GM18505 (cell line): Measurements from ENCODE around the gene COG7.
A peak's percentile ranks its signal among the peaks of the same experiment; 100 is the strongest.
"Not testable (repeated sequence)": the region's sequence is repeated elsewhere in the genome, so short reads cannot be mapped to it uniquely, and the experiment has no call there.

Experiments used
- ATAC-seq: cut with Tn5 transposase; IDR thresholded peaks from one replicate; pipeline ENCODE4 v1.9.1; 2021; ENCODE audit not compliant: unreplicated experiment
- POLR2A ChIP-seq: IDR thresholded peaks from 4 replicates; pipeline ENCODE4 v1.6.1; 2011; ENCODE audit warnings: borderline replicate concordance; ENCODE audit not compliant: insufficient read depth, insufficient read length; ENCODE audit errors: extremely low read depth

COG7 gene

DNA sequence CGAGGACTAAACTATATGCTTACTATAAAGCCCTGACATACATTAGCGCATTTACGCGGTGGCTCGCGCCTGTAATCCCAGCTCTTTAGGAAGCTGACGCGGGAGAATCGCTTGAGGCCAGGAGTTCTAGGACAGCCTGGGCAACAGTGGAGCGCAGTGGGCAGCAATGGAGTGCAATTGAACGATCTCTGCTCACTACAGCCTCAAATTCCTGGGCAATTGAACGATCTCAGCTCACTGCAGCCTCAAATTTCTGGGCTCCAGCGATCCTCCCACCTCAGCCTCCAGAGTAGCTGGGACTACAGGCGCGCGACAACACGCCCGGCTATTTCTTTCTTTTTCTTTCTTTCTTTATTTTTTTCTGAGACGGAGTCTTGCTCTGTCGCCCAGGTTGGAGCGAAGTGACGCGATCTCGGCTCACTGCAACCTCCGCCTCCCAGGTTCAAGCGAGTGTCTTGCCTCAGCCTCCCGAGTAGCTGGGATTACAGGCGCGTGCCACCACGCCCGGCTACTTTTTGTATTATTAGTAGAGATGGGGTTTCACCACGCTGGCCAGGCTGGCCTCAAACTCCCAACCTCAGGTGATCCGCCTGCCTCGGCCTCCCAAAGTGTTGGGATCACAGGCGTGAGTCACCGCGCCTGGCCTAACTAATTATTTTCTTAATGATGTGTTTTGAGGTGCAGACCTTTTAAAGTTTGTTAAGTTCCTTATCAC, 506 bp upstream of the COG7 start:
- no peak for ATAC-seq
- TF ChIP-seq POLR2A: no peak

DNA sequence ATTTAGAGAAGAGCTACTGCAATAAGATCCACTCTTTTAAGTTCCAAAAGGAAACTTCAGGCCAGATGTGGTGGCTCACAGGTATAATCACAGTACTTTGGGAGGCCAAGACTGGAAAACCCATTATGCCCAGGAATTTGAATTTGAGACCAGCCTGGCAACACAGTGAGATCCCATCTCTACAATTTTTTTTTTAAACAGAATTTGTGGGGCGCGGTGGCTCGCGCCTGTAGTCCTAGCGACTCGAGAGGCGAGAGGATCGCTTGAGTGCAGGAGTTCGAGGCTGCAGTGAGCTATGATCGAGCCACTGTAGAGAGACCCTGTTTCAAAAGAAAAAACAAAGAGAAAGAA, 793 bp downstream of the COG7 start:
- no peak for TF ChIP-seq POLR2A
- ATAC-seq: no peak

- no peak for TF ChIP-seq POLR2A
- ATAC-seq: no peak
Measured at GRCh38 chr16:23448392-23448791, 4.6 kb downstream of the COG7 start.

- not testable (repeated sequence) for ATAC-seq
Measured at GRCh38 chr16:23437542-23437941, 15.4 kb downstream of the COG7 start.

DNA sequence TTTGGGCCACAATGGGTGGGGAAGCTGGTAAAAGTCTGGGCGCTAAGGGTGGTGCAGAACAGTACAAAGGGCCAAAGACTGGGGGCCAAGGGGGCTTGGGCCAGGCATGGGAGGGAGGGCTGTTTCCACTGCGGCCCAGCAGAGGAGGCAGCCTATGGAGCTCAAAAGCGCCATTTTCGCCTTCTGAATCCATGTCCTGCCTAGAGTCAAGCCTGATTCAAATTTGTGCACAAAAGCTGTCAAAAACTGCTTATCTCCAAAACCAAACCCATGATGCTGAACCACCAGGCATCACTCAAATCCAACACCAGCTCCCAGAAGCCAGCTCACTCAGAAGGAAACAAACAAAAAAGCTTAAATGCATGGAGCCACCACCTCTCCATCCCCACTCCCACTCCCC, 16.0 kb downstream of the COG7 start:
- TF ChIP-seq POLR2A: no peak
- ATAC-seq: no peak

DNA sequence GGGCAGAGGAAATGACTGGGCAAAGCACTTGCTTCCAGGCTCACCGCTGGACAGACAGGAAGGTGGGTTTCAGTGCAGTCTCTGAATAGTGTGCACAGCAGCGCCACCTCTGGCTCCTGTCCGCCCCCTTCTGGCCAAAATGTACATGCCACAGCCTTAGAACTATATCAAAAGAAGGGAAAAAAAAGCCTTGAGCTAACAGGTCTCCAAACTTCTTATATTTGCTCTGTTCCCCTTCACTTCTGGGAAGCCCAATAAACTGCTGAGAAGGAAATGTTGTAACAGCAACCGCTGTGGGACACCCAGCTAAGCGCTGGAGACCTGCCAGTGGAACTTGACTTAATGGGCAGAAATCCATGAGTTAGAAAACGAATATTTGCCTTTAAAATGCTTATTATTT, 17.5 kb downstream of the COG7 start:
- ATAC-seq: peak; percentile 58

DNA sequence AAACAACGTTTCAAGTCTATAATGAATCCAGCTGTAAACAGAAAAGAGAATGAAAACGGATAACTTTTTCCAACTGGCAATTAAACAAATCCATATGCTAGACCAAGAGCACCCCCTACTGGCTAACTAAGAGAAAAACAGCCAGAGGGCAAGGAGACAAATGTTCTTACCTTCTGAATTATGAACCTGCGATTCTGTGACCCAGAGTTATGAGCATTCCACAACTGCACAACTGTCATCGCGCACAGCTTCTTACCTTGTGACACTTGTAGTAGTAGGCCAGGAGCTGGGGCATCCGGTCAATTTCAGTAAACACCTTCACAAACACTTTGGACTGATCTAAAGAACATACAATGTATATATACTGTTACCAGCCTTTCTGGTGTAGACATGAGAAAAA, 18.6 kb downstream of the COG7 start:
- no peak for TF ChIP-seq POLR2A
- ATAC-seq: no peak

More for the DNA sequence above, 17.5 kb downstream of the COG7 start:
- no peak for TF ChIP-seq POLR2A

DNA sequence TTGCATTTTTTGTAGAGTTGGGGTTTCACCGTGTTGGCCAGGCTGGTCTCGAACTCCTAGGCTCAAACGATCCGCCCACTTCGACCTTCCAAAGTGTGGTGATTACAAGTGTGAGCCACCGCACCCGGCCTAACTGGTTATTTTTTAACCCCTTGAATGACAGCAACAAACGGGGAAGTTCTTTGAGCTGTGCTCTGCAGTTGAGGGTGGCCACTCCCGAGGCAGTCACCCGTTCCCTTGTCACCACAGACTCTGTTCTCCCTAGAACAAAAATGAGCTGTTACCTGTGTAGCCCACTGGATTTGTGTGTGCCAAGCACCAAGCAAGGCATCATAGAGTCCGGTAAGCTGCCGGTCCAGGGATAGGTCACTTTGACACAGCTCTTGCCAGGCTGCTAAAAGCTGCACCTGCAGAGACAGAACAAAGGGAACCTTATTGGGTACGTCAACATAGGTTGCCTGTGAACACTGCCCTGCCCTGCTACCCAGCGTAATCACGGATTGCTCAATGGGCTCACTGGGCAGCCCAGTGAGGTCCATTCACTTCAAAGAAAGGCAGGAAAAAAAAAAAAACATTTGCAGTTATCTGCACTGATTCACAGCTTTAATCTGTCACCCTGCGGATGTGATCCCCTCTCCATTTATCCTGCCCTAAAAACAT, 19.6 kb downstream of the COG7 start:
- no peak for TF ChIP-seq POLR2A
- ATAC-seq: no peak

DNA sequence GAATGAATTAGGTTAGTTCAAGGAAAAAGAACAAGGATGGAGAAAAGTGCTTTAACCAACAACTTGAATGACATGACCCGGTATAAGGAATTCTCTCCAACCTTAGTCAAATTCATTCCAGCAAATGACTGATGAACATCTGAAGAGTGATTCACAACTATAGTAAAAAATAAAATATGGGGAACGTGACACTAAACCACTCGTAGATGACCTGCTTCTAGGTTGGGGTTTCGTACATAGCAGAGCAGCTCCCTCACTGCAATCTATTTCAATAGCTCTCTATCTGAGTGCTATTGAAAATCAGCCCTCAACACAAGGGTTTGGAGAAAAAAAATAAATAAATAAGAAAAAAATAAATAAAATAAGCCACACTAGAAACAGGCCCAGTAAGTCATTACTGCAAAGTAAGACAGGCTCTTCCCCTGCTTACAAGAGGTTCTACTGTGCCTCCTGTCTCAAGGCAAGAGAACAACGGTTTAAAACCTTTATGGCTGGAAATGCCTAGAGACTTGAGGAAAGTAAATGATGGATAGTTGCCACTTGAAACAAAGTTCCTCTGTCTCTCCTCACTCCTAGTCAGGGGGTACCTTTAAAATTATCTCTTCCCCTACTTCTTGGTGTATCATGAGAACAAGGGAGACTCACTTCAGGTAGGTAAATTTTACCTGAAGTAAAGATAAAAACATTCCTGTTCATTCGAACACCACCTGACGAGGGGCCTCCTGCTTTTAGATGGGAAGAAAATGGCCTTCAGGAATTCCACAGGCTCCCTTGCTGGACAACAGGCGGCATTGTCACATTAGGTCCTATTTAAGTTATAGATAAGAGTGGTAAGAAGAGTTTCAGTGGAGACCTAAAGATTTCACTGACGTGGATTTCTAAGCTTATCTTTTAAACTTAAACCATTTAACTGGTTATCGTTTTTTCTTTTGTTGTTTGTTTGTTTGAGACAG, 20.5 kb downstream of the COG7 start:
- no peak for ATAC-seq
- no peak for TF ChIP-seq POLR2A

DNA sequence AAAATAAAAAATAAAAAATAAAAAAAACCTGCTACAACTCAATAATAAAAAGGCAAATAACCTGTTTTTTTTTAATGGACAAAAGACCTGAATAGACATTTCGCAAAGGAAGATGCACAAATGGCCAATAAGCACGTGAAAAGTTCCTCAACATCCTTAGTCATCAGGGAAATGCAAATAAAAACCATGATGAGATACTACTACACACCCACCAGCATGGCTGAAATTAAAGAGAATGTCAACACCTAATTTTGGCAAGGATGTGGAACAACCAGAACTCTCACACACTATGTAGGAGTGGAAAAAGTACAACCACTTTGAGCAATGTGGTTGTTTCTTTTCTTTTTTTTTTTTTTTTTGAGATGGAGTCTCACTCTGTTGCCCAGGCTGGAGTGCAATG, 24.6 kb downstream of the COG7 start:
- TF ChIP-seq POLR2A: no peak
- ATAC-seq: no peak

DNA sequence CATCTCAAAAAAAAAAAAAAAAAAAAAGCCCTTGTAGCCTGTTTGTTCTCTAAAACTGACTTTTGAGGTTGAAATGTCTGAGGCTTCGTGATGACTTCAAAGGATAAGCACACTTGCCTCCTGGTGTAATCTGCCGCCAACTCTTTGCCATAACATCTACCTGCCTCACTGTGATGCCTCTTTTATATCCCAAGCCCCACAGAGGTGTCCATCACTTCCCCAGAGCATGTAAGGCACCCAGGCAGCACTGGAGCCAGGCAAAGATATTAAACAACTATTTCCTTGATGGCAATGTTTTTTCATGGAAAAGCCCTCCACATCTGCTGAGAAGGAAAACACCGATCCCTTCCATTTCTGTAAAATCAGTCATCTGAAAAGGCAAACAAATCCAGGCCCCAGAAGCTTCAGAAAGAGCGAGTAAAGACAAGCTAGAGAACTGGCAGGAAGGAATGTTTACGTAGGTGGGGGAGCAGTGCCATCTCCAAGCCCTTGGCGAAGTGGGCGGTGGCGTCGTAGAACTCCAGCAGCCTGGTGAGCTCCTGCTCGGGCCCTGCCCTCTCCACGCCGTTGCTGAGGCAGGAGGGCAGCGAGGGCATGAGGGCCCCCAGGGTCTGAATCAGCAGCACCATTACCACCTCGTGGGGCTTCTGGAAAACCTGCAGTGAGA, 28.6 kb downstream of the COG7 start:
- ATAC-seq: no peak
- TF ChIP-seq POLR2A: no peak

GRCh38 chr16:23423496-23424049, 29.4 kb downstream of the COG7 start:
- no peak for TF ChIP-seq POLR2A
- ATAC-seq: no peak

- no peak for TF ChIP-seq POLR2A
Measured at GRCh38 chr16:23420011-23420410, 33.0 kb downstream of the COG7 start.

DNA sequence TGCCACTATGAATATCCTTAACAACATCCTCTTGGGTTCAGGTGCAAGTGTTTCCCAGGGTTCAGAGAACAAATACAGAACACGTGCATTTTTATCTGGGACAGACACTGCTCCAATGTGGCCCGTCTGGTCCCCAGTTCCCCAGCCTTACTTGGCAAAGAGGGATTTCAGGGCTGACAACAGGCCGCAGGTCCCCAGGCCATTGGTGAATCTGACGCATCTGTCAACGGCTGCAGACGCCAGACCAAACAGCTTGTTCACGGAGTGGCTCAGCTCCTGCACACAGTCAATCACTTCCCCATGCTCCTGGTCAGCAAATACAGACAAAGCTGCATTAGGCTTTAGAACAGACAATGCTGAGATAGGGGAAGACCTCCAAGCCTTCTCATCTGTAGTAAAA, 36.2 kb downstream of the COG7 start:
- TF ChIP-seq POLR2A: no peak
- no peak for ATAC-seq

More at GRCh38 chr16:23420011-23420410, 33.0 kb downstream of the COG7 start:
- no peak for ATAC-seq

DNA sequence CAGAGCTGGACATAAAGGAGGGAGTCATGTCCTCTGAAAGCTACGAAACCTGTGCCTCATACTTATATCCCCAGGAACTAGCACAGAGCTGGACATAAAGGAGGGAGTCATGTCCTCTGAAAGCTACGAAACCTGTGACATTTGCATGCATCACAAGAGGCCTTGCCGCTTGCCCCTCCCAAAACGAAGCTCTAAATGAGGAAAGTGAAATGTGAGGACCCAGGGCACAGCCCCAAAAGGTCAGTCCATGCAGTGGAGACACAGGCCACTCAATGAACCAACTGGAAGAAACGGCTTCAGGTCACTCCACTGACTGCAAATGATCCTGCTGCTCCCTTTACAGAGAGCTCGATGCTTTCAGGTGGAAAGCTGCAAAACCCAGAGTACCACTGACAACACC, 38.3 kb downstream of the COG7 start:
- TF ChIP-seq POLR2A: no peak
- no peak for ATAC-seq
